GM18507 (cell line): Measurements from ENCODE around the gene THSD7A.
A peak's percentile ranks its signal among the peaks of the same experiment; 100 is the strongest.

Experiments used
- DNase-seq: peaks from one replicate; pipeline ENCODE4 v3.0.0; 2011; ENCODE audit warnings: low read depth; ENCODE audit not compliant: insufficient read length; ENCODE audit errors: extremely low spot score
- FAIRE-seq: peaks from 2 replicates; lab custom pipeline; 2011; peaks lifted over from hg19 to GRCh38; lab: Jason Lieb, UNC

The THSD7A gene

DNA sequence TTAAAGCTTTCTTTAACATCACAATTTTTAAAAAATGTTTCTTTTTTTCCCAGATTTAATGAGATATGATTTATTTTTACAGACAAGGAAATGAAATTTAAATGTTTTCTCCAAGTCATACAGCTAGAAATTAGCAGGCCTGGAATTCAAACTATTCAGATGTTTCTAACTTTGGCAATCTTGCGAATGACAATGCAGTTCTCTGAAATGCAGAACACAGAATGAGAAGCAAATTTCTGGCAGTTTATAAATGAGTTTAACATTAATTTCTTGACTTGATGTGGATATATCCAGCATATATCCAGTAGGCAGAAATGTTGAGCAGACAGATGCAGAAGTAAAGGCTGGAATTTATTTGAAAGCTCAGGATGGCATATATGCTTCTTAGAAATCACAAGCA, 227.5 kb downstream of the THSD7A start:
- no peak for DNase-seq
- no peak for FAIRE-seq

DNA sequence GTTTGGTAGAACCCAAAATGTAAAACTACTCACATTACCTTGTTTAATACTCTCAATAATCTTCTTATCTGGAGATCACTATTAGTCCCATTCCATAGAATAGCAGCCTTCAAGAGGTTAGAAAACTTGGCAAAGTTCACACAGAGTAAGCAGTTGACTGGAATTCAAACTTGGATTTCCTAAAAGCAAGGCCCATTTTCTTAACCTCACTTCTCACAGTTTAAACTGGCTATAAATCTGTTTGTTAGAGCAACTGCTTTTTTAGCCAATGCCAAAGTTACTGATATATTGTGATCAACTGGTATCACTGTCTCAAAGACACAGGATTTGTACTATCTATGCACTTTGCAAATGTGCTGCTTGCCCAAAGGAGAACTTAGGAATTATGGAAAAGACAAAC, 230.2 kb downstream of the THSD7A start:
- no peak for FAIRE-seq
- DNase-seq = no peak

DNA sequence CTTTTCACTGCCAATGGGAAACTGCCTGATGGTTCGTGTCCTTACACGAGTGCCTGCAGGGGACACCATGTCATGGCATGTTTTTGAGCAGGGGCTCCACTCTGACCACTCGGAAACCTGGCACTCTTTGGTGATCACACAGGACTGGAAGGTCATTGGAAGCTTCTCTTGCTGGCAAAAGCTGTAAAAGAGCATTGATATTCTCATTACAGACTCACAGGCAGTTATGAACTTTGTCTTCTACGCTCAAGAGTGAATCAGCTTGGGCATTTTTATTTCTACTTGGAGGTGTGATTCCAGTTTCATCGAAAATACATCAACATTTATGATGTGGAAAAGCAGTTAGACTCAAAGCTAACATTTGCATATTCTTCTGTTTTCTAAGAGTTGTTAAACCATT, 238.7 kb downstream of the THSD7A start:
- FAIRE-seq = no peak
- DNase-seq = no peak

DNA sequence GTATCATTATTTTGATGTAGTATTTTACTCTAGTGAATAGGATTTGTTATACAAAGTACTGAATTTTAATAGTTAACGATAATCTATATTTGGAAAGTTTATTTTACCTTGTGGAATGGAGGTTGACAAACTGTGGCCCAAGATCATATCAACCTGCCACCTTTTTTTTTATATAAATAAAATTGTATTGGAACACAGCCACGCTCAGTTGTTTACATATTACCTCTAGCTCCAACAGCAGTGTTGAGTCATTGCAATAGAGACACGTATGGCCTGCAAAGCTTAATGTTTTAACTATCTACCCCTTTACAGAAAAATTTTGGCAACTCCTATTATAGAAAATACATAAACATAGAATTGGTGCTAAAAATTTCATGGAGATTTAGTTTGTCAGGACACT, 239.3 kb downstream of the THSD7A start:
- no peak for DNase-seq
- FAIRE-seq = no peak

DNA sequence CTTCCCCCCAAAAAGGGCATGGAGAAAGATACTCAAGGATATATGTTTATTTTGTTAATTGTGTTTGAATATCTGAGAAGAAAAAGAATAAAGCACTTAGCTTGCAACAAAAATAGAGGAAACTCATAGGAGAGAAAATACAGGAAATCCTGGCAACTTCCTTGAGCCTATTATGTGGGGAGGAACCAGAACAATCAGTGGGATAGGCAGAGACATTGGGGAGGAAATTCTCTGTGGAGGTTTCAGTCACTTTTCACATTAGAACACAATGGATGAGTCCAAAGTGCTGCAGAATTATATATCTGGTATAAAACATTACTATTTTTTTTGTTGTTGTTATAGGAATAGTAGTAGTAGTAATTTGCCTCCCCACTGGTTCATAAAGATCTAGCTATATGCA, 240.1 kb downstream of the THSD7A start:
- DNase-seq (no peak), FAIRE-seq (no peak)

DNA sequence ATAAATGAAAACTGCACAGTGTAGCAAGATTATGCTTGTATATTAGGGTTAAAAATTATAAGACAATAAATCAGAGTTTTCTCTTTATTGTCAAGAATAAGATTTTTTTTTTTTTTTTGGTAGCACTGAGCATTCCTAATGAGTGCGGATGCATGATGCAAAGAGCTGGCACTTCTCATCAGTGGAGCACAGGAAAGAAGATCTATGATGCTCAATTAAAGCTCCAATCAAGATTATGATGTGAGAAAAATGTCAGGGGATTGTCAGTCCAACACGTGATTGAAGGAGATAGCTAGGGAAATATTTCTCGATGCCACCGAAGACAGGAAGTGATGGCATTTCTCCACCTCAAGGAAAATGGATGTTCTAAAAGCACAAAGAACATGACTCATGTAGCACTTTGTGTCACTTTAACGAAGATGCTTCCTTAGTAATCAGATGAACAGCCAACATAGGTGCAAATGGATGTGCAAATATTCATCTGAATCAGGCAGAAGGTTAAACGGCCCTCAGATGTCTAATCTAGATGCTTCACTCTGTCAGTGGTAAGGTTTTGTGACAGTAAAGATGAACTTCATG, 240.9 kb downstream of the THSD7A start:
- DNase-seq (no peak), FAIRE-seq (no peak)

DNA sequence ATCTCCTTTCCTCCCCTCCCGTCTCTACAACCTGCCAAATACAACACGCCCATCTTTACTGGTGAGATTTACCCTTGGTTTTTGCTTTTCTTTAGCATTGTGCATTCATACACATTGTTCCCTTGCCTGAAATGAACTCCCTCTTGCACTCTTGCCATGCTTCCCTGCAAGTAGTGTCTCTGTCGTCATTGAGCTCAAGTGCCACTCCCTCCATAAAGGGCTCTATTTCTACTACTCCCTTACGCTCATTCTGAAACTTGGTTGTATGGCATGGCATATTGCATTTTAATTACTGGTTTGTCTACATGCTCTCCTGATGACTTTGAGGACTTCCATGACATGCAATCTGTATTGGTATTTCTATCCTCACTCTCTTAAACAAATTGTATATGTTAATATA, 242.7 kb downstream of the THSD7A start:
- DNase-seq = no peak
- FAIRE-seq = no peak

DNA sequence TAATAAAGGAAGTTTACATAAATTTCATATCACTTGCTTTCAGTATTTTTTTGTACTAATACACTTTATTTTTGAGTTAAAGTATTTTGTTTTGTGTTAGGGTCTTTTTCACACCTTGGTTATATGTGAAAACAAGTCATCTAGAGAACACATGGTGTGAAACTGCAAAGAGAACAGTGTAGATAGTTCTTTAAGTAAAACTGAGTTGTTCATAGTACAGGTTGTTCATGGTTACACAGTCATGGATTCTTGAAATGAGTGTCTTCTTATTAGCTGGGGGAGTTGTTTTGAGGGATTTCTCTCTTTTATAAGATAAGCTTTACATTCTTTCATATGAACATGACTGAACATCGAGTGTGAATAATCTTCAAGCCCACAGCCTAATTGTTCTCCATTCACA, 244.2 kb downstream of the THSD7A start:
- no peak for DNase-seq

DNA sequence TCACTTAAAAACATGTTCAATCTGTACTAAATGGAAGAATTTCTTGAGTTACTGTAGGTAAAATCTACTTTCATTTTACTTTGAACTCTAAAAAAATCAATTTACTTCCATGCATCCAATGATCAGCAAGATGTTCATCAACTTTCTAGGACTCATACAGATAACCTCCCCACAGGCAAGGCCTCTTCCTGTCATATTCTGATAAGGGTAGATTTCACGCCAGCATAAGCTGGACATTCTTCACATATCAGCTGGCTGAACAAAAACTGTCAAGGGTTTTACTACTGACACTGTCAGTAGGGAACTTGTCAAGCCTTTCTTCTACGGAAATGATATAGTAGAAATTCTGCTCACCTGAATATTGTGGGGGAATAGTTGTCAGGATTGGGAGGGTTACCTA, 244.9 kb downstream of the THSD7A start:
- DNase-seq (no peak), FAIRE-seq (peak; percentile 29)

More for the DNA sequence above, 244.2 kb downstream of the THSD7A start:
- FAIRE-seq = no peak

DNA sequence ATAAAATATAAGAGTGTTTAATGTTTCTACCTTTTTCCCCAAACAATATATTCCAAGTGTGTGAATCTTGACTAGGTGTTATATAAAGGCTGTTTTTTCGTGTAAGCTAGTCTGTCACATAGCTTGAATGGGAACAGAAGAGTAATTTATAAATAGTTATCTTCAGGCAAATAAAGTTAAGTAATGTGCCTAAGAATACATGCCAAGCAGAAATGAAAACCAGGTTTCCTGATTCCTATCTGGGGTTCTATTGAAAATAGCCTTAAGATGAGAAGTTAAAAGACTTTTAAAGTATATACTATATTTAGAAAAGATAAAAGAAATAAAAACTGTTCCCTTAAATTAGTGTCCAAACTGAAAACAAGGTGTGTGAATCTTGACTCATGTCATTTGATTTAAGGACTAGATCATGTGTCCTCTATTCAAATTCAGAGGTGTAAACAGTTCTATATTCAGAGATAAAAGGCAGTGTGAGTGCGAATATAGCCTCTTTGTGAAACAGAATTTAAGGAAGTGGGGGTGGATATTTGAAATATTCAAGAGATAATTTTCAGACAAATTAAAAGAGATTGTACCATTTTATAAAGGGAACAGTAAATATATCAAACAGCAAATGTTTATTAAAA, 247.5 kb downstream of the THSD7A start:
- no peak for DNase-seq

DNA sequence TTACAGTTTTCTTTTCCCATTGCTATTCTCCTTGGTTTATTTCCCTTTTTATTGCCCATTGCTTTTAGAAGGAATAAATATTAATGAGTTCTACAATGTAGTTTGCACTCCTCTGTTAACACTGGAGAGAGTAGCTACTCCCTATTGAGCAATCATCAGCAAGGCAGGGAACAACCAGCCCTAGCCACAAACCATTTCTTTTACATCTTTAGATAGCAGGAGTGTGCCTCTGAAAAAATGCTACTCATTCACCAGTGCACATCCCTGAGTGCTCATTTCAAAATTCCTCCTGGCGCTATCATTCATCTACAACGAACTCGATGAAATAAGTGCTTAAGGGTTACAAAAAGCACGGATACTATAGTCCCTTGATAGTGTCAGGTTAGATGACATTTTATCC, 252.9 kb downstream of the THSD7A start:
- DNase-seq (no peak), FAIRE-seq (no peak)

More for the DNA sequence above, 247.5 kb downstream of the THSD7A start:
- FAIRE-seq = no peak

DNA sequence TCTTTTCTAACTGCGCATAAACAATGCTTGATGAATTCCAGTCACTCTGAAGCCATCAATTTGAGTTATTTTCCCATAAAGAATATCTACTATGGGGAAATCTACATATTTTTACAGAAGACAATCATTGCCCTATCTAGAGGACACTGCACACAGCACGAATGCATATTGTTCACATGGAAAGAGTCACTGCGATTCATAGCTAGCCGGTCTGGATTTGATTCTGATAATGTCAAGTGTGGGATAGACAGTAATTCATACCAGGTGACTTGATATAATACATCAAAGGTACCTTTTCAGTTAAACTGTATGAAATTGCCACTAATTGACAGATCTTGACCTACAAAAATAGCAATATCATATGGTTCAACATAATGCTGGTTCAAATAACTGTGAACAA, 255.7 kb downstream of the THSD7A start:
- no peak for FAIRE-seq
- no peak for DNase-seq

DNA sequence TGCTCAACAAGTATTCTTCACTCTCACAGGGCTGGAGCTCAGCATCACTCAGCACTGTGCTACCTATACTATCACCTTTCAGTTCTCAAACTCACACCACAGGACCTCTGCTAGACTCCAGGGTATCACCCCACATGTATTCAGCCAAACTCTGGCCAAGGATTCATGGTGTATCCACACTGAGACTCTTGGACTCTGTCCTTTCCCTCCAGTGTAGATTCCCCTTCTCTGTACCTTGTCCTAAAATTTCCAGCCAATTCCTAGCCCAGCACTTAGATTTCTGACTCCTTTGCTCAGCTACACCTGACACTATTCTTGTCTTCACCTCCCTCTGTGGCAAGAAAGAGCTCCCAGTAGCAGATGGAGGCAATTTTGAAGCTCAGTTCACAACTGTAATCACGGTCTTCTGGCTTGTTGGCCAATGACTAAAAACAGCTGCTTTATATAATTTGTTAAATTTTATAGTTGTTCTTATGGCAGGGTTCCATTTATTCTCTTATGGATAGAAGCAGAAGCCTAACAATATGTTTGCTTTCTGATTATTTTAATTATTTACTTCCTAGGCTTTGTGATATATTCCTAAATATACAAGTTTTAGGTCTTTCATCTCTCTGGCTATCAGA, 258.8 kb downstream of the THSD7A start:
- DNase-seq (no peak), FAIRE-seq (no peak)

DNA sequence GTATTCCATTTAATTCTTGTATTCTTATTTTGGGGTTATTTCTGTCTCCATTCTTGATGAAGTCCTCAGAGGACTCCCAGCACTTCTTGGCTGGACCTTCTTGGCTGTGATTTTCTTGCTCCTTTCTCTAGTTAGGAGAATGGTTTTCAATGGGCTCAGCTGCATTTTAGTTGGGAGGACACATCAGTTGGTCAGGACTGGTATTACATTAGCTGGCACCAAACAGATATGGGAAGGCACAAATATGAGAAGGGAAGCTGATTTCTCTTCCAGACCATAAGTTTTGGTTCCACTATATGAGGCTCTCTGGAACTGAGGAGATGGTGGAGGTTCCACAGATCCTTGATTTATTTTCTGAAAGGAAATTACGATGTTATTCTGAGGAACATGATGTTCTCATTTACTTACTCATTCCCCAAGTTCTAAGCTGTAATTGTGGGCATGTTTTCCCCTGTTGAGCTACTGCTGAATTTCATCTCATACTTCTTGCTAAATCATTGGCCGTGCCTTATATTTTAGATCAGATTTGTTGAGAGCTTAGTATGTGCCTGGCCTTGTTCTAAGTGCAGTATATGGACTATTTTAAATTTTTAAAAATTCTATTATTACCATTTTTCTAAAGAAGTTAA, 261.0 kb downstream of the THSD7A start:
- DNase-seq (no peak), FAIRE-seq (no peak)

DNA sequence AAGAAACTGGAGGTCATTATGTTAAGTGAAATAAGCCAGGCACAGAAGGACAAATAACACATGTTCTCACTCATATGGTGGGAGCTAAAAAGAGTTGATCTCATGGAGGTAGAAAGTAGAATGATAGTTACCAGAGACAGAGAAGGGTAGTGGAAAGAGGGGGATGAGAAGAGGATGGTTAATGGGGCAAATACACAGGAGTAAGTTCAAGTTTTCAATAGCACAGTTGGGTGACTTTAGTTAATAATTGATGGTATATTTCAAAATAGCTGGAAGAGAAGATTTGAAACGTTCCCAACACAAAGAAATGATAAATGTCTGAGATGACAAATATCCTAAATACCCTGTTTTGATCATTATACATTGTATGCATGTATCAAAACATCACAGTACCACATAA, 261.8 kb downstream of the THSD7A start:
- FAIRE-seq (no peak), DNase-seq (no peak)

DNA sequence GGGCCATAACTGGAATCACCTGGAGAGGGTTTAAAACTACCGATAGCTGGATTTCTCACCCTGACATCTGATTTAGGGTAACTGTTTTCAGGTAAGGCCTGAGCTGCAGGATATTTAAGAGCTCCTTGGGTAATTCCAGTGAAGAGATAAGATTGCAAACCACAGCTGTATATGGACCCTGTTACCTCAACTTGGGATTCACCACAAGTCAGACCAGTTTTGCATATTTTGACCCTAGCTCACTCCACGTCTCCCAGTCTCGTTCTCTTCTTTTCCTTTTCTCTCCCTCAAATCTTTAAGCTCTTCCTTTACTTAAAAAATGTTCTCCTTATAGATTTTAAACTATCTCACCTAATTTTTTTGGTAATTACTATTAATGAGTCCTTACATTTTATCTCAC, 264.4 kb downstream of the THSD7A start:
- FAIRE-seq = no peak
- no peak for DNase-seq

DNA sequence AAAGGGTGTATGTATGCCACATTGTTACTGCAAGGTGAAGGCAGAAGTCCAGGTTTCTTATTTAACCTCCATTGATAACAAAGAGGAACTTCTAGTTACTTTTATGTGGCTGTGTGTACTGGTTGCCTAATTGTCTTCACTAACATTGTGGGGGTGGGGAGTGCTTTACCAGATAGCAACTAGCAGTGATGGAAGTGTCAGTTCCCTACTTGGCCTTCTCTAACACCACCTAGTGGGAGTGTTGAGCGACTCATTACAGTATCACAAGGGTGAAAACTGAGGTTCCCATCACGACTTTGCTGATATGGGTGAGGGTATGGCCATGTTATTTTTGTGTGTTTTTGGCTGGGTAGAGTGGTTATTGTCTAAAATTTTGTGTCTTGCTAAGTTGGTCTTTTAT, 274.4 kb downstream of the THSD7A start:
- FAIRE-seq (no peak), DNase-seq (no peak)

DNA sequence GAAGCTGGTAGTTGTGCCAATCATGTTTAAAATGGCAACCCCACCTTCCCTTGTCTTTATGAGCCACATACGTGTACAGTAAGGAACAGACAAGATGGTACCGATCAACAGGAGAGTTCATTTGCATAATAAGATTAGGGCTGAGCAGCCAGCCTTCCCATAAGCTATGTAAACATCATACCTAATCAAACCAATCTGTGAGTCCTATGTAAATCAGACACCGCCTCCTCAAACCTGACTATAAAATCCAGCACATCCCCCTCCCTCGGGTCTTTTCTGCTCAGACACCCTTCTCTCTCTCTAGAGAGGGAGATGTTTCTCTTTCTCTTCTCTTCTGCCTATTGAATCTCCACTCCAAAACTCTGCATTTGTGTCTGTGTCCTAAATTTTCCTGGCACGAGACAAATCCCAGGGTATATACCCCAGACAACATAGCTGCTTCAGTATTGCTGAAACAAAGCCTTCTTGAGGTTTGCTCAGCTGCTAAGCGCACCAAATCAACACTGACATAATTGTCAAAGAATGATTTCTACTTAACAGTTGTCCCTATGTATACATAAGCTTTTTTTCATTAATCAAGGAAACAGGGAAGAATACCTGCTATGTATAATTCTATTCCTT, 279.2 kb downstream of the THSD7A start:
- DNase-seq = no peak

DNA sequence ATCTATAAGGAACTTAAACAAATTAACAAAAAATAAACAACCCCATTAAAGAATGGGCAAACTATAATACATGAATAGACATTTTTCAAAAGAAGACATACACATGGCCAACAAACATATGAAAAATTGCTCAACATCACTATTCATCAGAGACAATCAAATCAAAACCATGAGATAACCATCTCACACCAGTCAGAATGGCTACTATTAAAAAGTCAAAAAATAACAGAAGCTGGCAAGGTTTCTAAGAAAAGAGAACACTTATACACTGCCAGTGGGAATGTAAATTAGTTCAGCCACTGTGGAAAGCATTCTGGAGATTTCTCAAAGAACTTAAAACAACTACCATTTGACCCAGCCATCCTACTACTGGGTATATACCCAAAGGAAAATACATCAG, 280.5 kb downstream of the THSD7A start:
- no peak for DNase-seq
- FAIRE-seq = no peak

More for the DNA sequence above, 279.2 kb downstream of the THSD7A start:
- FAIRE-seq = no peak

DNA sequence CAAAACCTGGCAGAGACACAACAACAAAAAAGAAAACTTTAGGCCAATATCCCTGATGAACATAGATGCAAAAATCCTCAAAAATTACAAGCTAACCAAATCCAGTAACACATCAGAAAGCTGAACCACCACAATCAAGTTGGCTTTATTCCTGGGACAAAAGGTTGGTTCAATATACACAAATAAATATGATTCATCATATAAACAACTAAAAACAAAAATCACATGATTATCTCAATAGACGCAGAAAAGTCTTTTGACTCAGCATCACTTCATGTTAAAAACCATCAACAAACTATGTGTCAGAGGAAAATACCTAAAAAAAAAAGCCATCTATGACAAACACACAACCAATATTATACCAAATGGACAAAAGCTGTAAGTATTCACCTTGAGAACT, 283.5 kb downstream of the THSD7A start:
- FAIRE-seq (no peak), DNase-seq (no peak)
